ENCODE measurements around the gene POLG2. TPM values are rescaled to one million over a fixed set of nuclear protein-coding genes. Genes with fewer than 3 reads are reported as not detected.

The POLG2 gene
- total and polyA plus RNA-seq, 2 donors (not counting 3 experiments of a cell fraction or from before 2014, with no cell fraction given) = 6.5 to 18.6 TPM

GRCh38 chr17:64515419-64515818 is 18.6 kb upstream of the POLG2 start:
- Histone ChIP-seq H3K4me3 (replicated peaks in 1 of 3; ENCODE audit: insufficient read depth in 1 of 3, low read depth in 1 of 3, low read length in 3 of 3) (no peak overlapping the region), H4K20me1 (replicated peaks; ENCODE audit: control insufficient read depth, extremely low read depth, insufficient read depth, low read length) (no peaks in the 10 kb centered on the region), H3K27me3 (ENCODE audit: control insufficient read depth in 2 of 2, insufficient read depth in 2 of 2, low read length in 2 of 2) (no peaks in the 10 kb centered on the region), H3K36me3 (ENCODE audit: control insufficient read depth in 2 of 2, extremely low read depth in 1 of 2, insufficient read depth in 2 of 2, low read length in 2 of 2) (peaks cover 14 to 37% of the 10 kb centered on the region in 2 experiments), H3K9me1 (replicated peaks; ENCODE audit: control insufficient read depth, extremely low read depth, insufficient read depth, low read length) (no peaks in the 10 kb centered on the region), H3K4me1 (ENCODE audit: control insufficient read depth, extremely low read depth, insufficient read depth, low read length) (peaks cover 3% of the 10 kb centered on the region), H3K9me3 (replicated peaks; ENCODE audit: control insufficient read depth, insufficient read depth, low read length) (no peaks in the 10 kb centered on the region), H3K79me2 (ENCODE audit: control insufficient read depth, insufficient read depth, low read length) (no peaks in the 10 kb centered on the region), H3K9ac (replicated peaks; ENCODE audit: extremely low read depth, insufficient read depth, low read length) (no peak overlapping the region), H3K4me2 (ENCODE audit: insufficient read depth, low read length) (no peak overlapping the region), H3K27ac (ENCODE audit: insufficient read depth, low read depth, low read length) (no peak overlapping the region), H2AFZ (ENCODE audit: low read depth, low read length) (no peak overlapping the region)
- no peak for TF ChIP-seq POLR2AphosphoS5 (IDR thresholded peaks at IDR 0.05; ENCODE audit: insufficient read depth, low read depth, low read length)
- no peak for TF ChIP-seq CTCF (IDR thresholded peaks at IDR 0.05; ENCODE audit: extremely low read depth in 1 of 2, insufficient read depth in 1 of 2, low read depth in 1 of 2, low read length in 2 of 2)
- TF ChIP-seq POLR2A (IDR thresholded peaks at IDR 0.05; ENCODE audit: low read depth, low read length) = no peak
- FAIRE-seq (no peak), DNase-seq (ENCODE audit: low read depth, low spot score) (no peak)
- CTCF ChIA-PET = interaction anchor here (1.0 to 1.6 kb wide), 3 partner anchors 9 to 24 kb away, joined by 3 to 4 read pairs (median 3); partner anchors contain the start of genes CEP95 and DDX5
- dilution Hi-C loops (cut with MboI; ENCODE audit: extremely low pct_ligation_motif_present, low sequenced_read_pairs) (no loop called here), intact Hi-C loops (cut with micrococcal nuclease) (no loop called here)
- BruUV-seq (replicated peaks) = no TSS peak
- POLR2A ChIA-PET = interaction anchor here (0.6 to 0.8 kb wide), 2 partner anchors 11 to 114 kb away, joined by 3 to 5 read pairs; no protein-coding TSS in a partner anchor

- H3K36me3 ChIP-seq (ENCODE audit: control insufficient read depth in 2 of 2, extremely low read depth in 1 of 2, insufficient read depth in 2 of 2, low read length in 2 of 2) = peaks cover 5 to 15% of the 10 kb centered on the region in 2 experiments
- intact Hi-C loops (cut with micrococcal nuclease) = loop anchor here (5.0 to 10.0 kb wide), 2 partner anchors 138 to 236 kb away; no protein-coding TSS in a partner anchor
- no peaks in the 10 kb centered on the region for H3K9me3 ChIP-seq (replicated peaks; ENCODE audit: control insufficient read depth, insufficient read depth, low read length)
- DNase-seq (ENCODE audit: low read depth, low spot score) = no peak
- H4K20me1 ChIP-seq (replicated peaks; ENCODE audit: control insufficient read depth, extremely low read depth, insufficient read depth, low read length) = peaks cover 8% of the 10 kb centered on the region
- ChIA-PET POLR2A (no interaction called here), CTCF (no interaction called here)
- H3K9me1 ChIP-seq (replicated peaks; ENCODE audit: control insufficient read depth, extremely low read depth, insufficient read depth, low read length) = no peaks in the 10 kb centered on the region
- TF ChIP-seq MYC (IDR thresholded peaks at IDR 0.05; ENCODE audit: low read depth, low read length) (no peak), FOS (IDR thresholded peaks at IDR 0.05; ENCODE audit: borderline replicate concordance, insufficient read depth, low read length) (no peak), EZH2 (IDR thresholded peaks at IDR 0.05; ENCODE audit: borderline replicate concordance, low read depth, low read length, severe bottlenecking) (no peak), MAX (IDR thresholded peaks at IDR 0.05; ENCODE audit: insufficient read depth, insufficient read length) (no peak), JUN (IDR thresholded peaks at IDR 0.05; ENCODE audit: borderline replicate concordance, insufficient read depth, insufficient read length, low read depth) (no peak), GATA2 (IDR thresholded peaks at IDR 0.05; ENCODE audit: insufficient read depth, insufficient read length, low read depth, low read length) (no peak), POLR2AphosphoS5 (IDR thresholded peaks at IDR 0.05; ENCODE audit: insufficient read depth, low read depth, low read length) (no peak), CTCF (IDR thresholded peaks at IDR 0.05; ENCODE audit: extremely low read depth in 1 of 2, insufficient read depth in 1 of 2, low read depth in 1 of 2, low read length in 2 of 2) (no peak), POLR2A (IDR thresholded peaks at IDR 0.05; ENCODE audit: low read depth, low read length) (no peak)
- H3K4me3 ChIP-seq (replicated peaks in 1 of 3; ENCODE audit: insufficient read depth in 1 of 3, low read depth in 1 of 3, low read length in 3 of 3) = no peak overlapping the region
- no peak overlapping the region for H3K27ac ChIP-seq (ENCODE audit: insufficient read depth, low read depth, low read length)
- peaks cover 50% of the 10 kb centered on the region for H3K79me2 ChIP-seq (ENCODE audit: control insufficient read depth, insufficient read depth, low read length)
- FAIRE-seq = no peak
- H3K4me2 ChIP-seq (ENCODE audit: insufficient read depth, low read length) = no peak overlapping the region
- peaks cover 13% of the 10 kb centered on the region for H3K4me1 ChIP-seq (ENCODE audit: control insufficient read depth, extremely low read depth, insufficient read depth, low read length)
- no TSS peak for BruUV-seq (replicated peaks)
- H3K9ac ChIP-seq (replicated peaks; ENCODE audit: extremely low read depth, insufficient read depth, low read length) = no peak overlapping the region
- dilution Hi-C loops (cut with MboI; ENCODE audit: extremely low pct_ligation_motif_present, low sequenced_read_pairs) = no loop called here
- H2AFZ ChIP-seq (ENCODE audit: low read depth, low read length) = no peak overlapping the region
- H3K27me3 ChIP-seq (ENCODE audit: control insufficient read depth in 2 of 2, insufficient read depth in 2 of 2, low read length in 2 of 2) = no peaks in the 10 kb centered on the region
Measured at GRCh38 chr17:64509179-64509578, 12.3 kb upstream of the POLG2 start.

Measured in endothelial cell of umbilical vein (primary cell).